Thyroid gland (tissue), 4 donors: ENCODE measurements around the gene S100A7.

Source experiments
- CTCF ChIP-seq, 6 experiments: fragments of 200-600 bp in 3 of 6; fragments of 450-650 bp in 3 of 6; sonication (generic) in 3 of 6; IDR thresholded peaks; one replicate each; pipeline ENCODE4 v1.5.1; 2016 to 2019; ENCODE audit warnings: antibody characterized with exemption in 6 of 6, mild to moderate bottlenecking in 2 of 6, inconsistent platforms in 1 of 6, moderate library complexity in 1 of 6
- POLR2A ChIP-seq, 2 donors: fragments of 450-650 bp; IDR thresholded peaks; one replicate each; pipeline ENCODE4 v1.6.1; 2017; ENCODE audit warnings: antibody characterized with exemption in 2 of 2, mild to moderate bottlenecking in 2 of 2, moderate library complexity in 1 of 2

GRCh38 chr1:153506831-153507413 is 46.5 kb upstream of the S100A7 start:
- TF ChIP-seq CTCF (IDR thresholded peaks at IDR 0.05) (no peak), POLR2A (IDR thresholded peaks at IDR 0.05) (no peak)
